Measurements from ENCODE around the gene DIRAS1.
A peak's percentile ranks its signal among the peaks of the same experiment; 100 is the strongest.
"Not testable (repeated sequence)": the region's sequence is repeated elsewhere in the genome, so short reads cannot be mapped to it uniquely, and the experiment has no call there.

DIRAS1 gene

DNA sequence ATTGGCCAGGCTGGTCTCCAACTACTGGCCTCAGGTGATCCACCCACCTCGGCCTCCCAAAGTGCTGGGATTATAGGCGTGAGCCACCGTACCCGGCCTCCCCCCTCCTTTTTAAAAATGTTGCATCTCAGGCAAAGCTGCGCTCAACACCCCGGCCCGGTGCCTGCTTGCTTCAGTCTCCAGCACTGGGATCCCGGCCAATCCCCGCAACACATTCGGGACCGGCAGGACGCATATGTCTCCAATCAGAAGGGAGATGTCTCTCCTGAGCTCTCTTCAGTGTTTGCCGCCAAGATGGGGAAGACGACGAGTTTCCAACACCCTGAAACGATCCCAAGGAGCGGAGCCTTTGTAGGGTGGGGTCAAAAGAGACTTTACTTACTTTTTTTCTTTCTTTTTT lies 34.8 kb downstream of the DIRAS1 start:
- no peak overlapping the region for H3K4me3 ChIP-seq (ENCODE audit: low read length)
- no peak for DNase-seq (ENCODE audit: low read depth)
- TF ChIP-seq, protein P1, sequence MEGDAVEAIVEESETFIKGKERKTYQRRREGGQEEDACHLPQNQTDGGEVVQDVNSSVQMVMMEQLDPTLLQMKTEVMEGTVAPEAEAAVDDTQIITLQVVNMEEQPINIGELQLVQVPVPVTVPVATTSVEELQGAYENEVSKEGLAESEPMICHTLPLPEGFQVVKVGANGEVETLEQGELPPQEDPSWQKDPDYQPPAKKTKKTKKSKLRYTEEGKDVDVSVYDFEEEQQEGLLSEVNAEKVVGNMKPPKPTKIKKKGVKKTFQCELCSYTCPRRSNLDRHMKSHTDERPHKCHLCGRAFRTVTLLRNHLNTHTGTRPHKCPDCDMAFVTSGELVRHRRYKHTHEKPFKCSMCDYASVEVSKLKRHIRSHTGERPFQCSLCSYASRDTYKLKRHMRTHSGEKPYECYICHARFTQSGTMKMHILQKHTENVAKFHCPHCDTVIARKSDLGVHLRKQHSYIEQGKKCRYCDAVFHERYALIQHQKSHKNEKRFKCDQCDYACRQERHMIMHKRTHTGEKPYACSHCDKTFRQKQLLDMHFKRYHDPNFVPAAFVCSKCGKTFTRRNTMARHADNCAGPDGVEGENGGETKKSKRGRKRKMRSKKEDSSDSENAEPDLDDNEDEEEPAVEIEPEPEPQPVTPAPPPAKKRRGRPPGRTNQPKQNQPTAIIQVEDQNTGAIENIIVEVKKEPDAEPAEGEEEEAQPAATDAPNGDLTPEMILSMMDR (IDR thresholded peaks at IDR 0.05; ENCODE audit: insufficient read depth, low read depth, low read length, missing control alignments) = no peak

DNA sequence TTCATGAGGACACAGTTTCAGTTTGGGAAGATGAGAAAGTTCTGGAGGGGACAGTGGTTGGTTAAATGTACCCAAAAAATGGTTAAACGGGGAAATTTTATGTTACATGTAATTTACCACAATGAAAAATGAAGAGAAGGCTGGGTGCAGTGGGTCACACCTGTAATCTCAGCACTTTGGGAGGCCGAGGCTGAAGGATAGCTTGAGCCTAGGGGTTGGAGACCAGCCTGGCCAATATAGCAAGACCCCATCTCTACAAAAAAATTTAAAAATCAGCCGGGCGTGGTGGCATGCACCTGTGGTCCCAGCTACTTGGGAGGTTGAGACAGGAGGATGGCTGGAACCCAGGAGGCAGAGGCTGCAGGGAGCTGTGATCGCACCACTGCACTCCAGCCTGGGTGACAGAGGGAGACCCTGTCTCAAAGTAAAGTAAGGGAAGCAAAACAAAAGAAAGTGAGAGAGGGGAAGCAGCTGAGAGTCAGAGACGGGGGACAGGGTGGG lies 35.9 kb downstream of the DIRAS1 start:
- no peak overlapping the region for H3K4me3 ChIP-seq (ENCODE audit: low read length)

DNA sequence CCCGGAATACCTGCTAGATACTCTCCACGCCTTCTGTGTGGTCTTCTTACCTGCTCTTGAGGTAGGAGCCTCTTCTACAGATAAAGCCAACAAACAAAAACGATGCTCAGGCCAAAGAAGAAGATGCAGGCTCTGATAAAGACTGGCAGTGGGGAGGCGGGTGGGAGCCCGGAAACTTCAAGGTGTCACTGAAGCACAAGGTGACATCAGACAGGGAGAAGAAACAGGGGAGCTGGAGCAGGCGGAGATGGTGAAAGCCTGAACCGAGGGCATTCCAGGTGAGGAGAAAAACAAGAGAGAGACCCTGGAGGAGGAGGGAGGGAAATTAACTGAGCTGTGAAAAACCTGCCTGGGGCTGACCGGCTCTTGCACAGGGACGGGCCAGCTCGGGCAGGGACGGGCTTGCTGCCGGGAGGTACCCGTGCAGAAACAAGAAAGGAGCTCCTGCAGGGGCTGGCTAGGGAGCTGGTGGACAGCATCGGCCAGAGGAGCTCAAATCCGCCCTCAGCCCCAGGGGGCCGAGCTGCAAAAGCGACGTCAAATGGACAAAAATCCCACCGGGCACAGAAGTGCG lies 37.7 kb downstream of the DIRAS1 start:
- TF ChIP-seq, protein P1 (IDR thresholded peaks at IDR 0.05; ENCODE audit: insufficient read depth, low read depth, low read length, missing control alignments) = no peak
- H3K4me3 ChIP-seq (ENCODE audit: low read length) = no peak overlapping the region
- DNase-seq (ENCODE audit: low read depth) = peak; percentile 27

More for the DNA sequence above, 35.9 kb downstream of the DIRAS1 start:
- TF ChIP-seq, protein P1 (IDR thresholded peaks at IDR 0.05; ENCODE audit: insufficient read depth, low read depth, low read length, missing control alignments) = no peak
- DNase-seq (ENCODE audit: low read depth) = no peak

DNA sequence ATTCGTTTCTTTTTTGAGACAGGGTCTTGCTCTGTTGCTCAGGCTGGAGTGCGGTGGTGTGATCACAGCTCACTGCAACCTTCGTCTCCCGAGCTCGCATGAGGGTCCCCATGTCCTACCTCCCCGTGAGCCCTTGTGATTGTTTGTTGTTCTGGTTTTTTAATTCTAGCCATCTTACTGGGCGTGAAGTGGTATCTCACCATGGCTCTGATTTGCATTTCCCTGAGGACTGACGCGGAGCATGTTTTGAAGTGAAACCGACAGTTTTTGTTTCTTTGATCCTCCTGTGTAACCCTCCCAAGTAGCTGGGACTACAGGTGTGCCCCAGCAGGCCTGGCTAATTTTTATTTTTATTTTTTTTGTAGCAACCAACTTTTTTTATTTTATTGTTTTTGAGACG lies 40.4 kb downstream of the DIRAS1 start:
- TF ChIP-seq, protein P1 (IDR thresholded peaks at IDR 0.05; ENCODE audit: insufficient read depth, low read depth, low read length, missing control alignments) = no peak
- no peak for DNase-seq (ENCODE audit: low read depth)

DNA sequence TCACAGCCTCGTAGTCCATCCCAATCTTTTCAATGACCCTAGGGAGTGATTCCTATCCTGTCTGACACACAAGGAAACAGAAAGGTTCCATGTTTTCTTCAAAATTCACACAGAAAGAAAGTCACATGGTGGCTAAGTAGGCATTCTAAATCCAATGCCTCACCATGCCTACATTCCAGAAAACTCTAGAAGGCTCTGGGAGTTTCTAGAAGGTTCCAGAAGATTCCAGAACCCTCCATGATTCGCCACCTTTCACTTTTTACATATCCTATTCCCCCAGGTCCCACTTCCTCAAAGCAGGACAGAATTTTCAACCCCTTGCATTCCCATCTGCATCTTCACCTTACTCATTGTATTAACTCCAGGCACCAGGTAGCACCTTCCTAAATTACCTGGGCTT lies 41.7 kb downstream of the DIRAS1 start:
- H3K4me3 ChIP-seq (ENCODE audit: low read length) = no peak overlapping the region
- TF ChIP-seq, protein P1 (IDR thresholded peaks at IDR 0.05; ENCODE audit: insufficient read depth, low read depth, low read length, missing control alignments) = no peak
- DNase-seq (ENCODE audit: low read depth) = no peak

More for the DNA sequence above, 40.4 kb downstream of the DIRAS1 start:
- H3K4me3 ChIP-seq (ENCODE audit: low read length) = no peak overlapping the region

DNA sequence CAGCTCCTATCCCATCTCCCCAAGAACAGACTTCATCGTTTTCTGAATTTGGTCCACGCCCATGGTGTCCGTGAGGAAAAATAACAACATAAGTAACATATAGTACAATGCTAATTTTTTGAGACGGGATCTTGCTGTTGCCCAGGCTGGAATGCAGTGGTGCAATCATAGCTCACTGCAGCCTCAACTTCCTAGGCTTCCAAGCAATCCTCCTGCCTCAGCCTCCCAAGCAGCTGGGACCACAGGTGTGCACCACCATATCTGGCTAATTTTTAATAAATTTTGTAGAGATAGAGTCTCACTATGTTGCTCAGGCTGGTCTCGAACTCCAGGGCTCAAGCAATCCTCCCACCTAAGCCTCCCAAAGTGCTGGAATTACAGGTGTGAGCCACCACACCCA lies 42.2 kb downstream of the DIRAS1 start:
- not testable (repeated sequence) for DNase-seq (ENCODE audit: low read depth); H3K4me3 ChIP-seq (ENCODE audit: low read length)

DNA sequence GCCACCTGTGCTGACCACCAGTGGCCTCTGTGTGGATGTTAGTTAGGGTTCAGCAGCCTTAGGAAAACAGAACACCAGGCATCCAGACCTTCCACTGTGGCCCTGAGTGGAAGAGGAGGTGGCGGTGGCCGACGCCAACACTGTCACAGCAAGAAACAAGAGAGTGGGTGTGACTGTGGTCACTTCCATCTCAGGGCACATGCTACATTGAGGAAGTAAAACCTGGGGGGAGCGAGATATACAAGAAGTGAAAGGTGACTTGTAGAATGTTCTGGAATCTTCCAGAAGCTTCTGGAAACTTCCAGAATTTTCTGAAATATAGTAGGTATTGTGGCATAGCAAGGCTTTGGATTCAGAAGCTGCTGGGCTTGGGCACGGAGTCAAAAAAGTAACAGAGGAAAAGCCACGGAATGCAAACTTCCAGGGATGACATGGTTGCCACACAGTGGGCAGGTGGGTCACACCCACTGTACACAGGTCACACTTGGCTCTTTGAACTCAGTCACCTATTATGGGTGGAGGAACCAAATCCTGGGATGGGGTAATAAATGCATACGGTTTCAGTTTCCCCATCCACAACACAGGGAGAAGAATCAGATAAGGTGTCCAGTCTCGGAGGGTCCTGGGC lies 43.0 kb downstream of the DIRAS1 start:
- DNase-seq (ENCODE audit: low read depth) = no peak
- no peak overlapping the region for H3K4me3 ChIP-seq (ENCODE audit: low read length)

More for the DNA sequence above, 43.0 kb downstream of the DIRAS1 start:
- TF ChIP-seq, protein P1 (IDR thresholded peaks at IDR 0.05; ENCODE audit: insufficient read depth, low read depth, low read length, missing control alignments) = no peak

Measured in epithelial cell of esophagus (primary cell).